GM18505 (cell line): ENCODE data around the gene RAD51C.
"Not testable (repeated sequence)": the region's sequence is repeated elsewhere in the genome, so short reads cannot be mapped to it uniquely, and the experiment has no call there.

ENCODE experiments used
- ATAC-seq: cut with Tn5 transposase; IDR thresholded peaks from one replicate; pipeline ENCODE4 v1.9.1; 2021; ENCODE audit not compliant: unreplicated experiment
- POLR2A ChIP-seq: IDR thresholded peaks from 4 replicates; pipeline ENCODE4 v1.6.1; 2011; ENCODE audit warnings: borderline replicate concordance; ENCODE audit not compliant: insufficient read depth, insufficient read length; ENCODE audit errors: extremely low read depth

The RAD51C gene

DNA sequence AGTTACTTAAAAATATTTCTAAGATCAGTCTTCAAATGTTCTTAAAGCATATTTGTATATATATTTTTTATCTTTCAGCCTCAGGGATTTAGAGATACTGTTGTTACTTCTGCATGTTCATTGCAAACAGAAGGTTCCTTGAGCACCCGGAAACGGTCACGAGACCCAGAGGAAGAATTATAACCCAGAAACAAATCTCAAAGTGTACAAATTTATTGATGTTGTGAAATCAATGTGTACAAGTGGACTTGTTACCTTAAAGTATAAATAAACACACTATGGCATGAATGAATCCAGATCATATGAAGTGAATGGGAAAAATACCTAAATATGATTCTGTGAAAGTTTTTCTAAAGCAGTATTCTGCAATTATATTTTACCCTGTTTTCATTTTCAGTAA is 41.6 kb downstream of the RAD51C start:
- TF ChIP-seq POLR2A: no peak
- ATAC-seq: no peak

DNA sequence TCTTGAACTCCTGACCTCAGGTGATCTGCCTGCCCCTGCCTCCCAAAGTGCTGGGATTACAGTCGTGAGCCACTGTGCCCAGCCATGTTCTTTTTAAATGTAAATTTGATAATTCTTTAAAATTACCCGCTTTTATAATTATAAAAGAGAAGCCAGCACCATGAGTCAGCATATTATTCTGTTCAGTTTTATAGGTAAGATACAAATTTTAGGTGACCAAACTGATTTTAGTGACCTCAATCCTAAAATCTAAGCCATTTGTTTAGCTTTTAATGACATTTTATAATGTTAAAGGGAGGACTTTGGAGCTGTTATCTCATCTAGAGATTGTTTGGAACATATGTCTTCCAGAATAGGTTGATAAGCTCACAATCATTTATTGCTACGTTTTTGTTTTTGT is 42.4 kb downstream of the RAD51C start:
- no peak for TF ChIP-seq POLR2A
- no peak for ATAC-seq

DNA sequence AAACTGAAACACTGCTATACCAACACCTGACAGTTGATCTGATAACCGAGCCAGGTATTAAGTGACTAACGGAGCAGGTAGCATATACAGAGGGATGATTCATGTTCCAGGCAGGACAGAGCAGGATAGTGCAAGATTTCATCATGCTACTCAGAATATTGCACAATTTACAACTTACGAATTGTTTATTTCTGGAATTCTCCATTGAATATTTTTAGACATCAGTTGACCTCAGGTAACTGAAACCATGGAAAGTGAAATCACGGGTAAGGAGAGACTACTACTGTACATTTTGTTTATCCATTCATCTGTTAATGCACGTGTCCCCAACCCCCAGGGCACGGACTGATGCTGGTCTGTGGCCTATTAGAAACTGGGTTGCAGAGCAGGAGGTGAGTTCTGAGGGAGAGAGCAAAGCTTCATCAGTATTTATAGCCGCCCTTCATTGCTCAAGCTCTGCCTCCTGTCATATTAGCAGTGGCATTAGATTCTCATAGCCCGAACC is 48.8 kb downstream of the RAD51C start:
- no peak for TF ChIP-seq POLR2A
- ATAC-seq: no peak

DNA sequence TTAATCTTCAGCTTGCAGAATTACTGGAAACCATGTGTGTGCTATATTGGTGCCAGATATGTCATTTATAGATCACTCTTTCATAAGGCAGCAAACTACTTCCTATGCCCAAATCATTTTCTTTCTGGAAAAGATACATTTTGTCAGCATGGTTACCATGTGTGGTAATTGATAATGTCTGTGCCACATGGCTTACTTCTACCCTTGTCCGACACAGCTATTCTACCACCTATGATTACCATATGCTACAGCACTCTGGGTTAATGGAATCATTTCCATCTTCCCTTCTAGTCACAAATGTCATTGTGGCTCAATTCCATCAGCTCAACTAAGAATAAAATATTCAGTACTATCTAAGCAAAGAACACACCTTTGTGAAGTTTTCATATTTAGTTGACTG is 55.3 kb downstream of the RAD51C start:
- no peak for ATAC-seq
- no peak for TF ChIP-seq POLR2A

DNA sequence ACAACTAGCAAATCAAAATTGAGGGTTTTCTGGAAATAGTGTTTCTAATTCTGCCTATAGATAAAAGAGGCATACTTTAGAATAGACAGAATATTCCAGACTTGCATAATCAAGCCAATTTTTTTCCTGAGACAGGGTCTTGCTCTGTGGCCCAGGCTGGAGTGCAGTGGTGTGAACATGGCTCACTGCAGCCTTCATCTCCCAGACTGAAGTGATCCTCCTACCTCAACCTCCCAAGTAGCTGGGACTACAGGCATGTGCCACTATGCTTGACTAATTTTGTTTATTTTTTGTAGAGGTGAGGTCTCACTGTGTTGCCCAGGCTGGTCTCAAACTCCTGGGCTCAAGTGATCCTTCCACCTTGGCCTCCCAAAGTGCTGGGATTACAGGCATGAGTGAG is 57.2 kb downstream of the RAD51C start:
- ATAC-seq: not testable (repeated sequence)

DNA sequence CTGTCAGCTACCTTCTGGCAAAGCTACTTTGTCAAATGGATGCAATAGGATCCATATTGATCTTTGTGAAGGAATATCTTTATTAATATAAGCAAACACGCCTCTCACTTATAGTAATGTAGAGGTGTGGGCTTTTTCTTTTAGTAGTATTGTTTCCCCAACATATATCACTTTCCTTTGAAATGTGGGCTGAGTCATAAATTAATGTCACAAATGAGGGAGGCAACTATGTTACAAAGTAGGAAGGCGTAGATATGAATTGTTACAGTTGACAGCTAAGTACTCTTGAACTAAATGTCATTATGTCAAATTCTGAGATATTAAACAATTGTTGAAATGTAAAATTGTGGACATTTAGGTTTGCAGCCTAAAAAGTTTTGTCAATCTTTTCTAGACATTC is 60.6 kb downstream of the RAD51C start:
- no peak for ATAC-seq
- no peak for TF ChIP-seq POLR2A

DNA sequence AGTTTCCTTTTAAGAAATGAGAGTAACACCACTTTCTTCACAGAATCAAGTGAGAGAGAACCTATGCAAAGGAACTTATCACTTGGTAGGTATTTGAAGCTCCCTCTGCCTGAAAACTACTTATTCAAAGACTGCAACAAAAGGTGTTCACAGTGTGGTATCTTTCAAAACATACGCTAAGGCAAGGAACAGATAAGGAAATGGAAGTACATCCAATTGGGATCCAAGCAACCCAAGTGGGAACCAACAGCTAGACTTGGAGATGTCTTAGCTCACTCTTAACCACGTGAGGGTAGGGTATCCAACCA is 62.8 kb downstream of the RAD51C start:
- no peak for TF ChIP-seq POLR2A
- ATAC-seq: no peak

DNA sequence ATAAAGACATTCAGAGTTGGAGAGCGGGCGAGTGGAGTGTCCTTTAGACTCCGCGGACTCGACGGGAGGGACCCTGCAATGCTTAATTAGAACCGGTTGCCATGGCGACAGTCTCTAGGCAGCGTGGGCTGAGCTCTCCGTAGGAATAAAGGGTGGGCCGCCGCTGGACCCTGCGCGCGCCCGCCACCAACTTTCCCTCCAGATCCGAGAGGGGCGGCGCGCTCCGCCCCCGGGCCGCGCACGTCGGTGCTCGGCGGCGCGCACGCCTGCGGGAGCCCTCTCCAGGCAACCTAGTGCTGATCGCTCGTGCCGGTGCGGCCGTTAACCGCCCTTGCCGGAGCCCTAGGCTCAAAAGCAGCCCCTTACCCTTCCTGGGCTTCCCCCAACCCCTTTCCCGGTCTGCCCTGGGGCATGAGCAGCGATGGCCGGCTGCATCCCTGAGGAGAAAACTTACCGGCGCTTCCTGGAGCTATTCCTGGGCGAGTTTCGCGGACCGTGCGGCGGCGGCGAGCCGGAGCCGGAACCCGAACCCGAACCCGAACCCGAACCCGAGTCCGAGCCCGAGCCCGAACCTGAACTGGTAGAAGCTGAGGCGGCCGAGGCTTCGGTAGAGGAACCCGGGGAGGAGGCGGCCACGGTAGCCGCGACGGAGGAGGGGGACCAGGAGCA is 63.3 kb downstream of the RAD51C start, which contains the start of gene PPM1E:
Gene PPM1E, plus strand, starts transcription at position 278 of the 669 bp plus-strand sequence.
- no peak for ATAC-seq
- no peak for TF ChIP-seq POLR2A

DNA sequence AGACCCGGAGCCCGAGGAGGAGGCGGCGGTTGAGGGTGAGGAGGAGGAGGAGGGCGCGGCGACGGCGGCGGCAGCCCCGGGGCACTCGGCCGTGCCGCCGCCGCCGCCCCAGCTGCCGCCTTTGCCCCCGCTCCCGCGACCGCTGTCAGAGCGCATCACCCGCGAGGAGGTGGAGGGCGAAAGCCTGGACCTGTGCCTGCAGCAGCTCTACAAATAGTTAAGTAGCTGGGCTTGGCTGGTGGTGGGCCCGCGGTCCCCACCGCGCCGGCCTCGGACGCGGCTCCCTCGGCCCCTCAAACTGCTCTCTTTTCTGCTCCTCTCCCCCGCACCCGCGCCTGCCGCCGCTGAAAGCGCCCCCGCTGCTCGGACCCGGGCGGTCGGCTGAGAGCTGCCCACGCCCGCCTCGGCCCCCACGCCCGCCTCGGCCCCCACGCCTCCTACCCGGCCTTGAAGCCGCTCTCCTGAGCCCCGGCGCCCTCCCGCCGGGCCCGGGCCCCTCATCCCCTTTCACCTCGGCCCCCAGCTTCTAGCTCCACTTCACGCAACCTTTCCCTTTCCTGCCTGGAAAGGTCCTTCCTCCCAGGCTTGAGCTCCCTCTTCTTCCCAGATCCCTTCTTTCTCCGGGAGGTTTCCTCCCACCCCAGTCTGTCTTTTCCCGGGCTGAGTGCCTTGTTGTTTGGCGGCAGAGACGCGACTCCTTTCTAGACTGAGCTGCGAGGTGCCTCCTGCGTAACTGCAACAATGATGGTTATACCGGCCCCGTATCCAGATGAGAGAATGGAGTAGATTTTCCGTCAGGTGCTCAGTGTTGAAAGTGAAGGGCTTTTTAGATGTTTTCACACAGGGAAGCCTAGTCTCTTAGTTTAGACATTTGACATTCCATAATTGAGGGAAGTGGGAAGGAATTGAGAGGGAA is 64.1 kb downstream of the RAD51C start:
- ATAC-seq: no peak
- no peak for TF ChIP-seq POLR2A

DNA sequence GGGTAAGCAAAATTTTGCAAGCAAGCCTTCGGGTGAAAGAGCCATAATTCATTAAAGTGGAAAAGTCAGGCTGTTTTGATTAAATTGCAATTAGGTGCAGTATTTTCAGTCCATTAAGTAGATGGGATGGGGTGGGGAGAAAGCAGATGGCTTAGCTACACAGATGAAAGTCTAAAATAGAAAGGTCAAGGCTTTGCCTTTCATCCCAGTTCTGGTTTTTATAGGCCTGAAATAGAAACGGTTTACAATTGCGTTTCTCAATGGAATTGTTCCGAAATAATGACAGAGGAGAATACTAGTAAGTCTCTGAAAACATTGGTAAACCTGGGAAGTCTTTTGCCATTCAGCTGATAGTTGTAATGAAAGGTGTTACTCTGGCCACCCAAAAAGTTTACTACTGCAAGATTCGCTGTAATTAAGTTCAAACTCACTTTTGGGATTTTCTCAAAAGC is 64.8 kb downstream of the RAD51C start:
- no peak for TF ChIP-seq POLR2A
- no peak for ATAC-seq

DNA sequence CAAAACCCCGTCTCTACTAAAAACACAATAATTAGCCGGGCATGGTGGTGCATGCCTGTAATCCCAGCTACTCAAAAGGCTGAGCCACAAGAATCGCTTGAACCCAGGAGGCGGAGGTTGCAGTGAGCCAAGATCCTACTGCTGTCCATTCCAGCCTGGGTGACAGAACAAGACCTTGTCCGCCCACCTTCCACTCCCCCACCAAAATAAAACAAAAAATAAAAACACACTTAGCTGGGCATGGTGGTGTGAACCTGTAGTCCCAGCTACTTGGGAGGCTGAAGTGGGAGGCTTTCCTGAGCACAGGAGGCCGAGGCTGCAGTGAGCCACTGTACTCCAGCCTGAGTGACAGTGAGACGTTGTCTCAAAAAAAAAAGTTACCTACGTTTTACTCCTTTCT is 66.5 kb downstream of the RAD51C start:
- TF ChIP-seq POLR2A: no peak
- ATAC-seq: no peak

DNA sequence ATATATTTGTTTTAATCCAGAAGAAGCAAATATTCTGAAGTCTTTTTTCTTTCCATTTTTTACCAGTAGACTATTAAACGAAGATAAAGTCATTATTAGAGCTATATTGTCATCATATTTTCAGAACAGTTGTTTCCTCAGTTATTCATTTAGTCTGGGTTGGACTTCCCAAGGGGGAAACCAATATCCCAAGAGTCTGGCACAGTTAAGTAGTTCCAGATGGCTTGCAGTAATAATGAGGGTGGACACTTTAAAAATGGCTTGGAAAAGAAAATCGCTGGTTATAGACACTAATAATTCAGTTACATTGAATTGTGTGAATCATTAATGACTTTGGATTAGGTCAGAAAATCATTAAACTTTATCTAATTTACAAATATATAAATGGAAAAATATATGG is 67.1 kb downstream of the RAD51C start:
- ATAC-seq: no peak
- TF ChIP-seq POLR2A: no peak

DNA sequence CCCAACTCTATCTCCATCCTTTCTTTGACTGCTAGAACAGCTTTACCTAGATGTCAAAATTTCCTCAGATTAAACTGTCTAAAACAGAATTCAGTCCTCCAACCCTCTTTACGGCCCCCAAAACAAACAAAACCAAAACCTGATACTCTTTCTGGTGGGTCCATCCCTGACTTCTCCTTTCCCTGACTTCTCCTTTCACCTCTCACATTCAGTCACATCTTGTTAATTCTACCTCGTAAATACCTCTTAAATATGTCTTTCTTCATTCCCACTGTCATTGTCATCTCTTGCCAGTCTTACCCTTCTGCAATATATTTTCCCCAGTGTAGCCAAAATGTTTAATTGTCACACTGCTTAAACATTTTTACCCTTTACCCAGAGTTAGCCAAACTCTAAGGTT is 67.8 kb downstream of the RAD51C start:
- ATAC-seq: no peak
- no peak for TF ChIP-seq POLR2A

DNA sequence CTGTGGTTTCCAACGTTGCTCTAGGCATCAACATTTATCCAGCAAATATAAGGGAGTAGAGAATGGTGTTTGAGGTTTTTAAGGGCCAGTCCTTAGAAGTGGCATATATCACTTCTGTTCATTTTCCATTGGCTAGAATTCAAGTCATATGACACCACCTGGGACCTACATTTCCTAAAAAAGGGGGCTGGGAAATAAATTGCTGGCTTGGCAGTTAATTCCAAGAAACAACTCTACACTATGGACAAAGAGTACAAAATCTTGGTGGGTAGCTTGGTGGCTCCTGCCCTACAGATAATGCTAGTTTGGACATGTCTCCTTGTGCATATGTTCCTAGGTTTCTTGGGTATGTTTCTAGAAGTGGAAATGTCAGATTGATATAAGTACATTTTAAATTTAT is 70.9 kb downstream of the RAD51C start:
- ATAC-seq: no peak
- no peak for TF ChIP-seq POLR2A
